Tibial artery (tissue), 4 donors: ENCODE measurements around the gene PLXNA1.

Experiments used
- DNase-seq, 2 donors: peaks; one replicate each; pipeline ENCODE4 v3.0.0-alpha.2; 2019
- H3K27ac ChIP-seq, 2 donors: fragments of 200-600 bp; sonication (generic) in 1 of 2; 1 replicate in 1 of 2; 2 replicates in 1 of 2; pipeline ENCODE4 v1.5.1; 2018 to 2019; ENCODE audit warnings: mild to moderate bottlenecking in 1 of 2
- H3K27me3 ChIP-seq, 2 donors: fragments of 200-600 bp; sonication (generic) in 1 of 2; one replicate each; pipeline versions ENCODE4 v1.5.1 to v1.6.0; 2016 to 2019
- H3K36me3 ChIP-seq, 3 donors: fragments of 200-600 bp; sonication (generic) in 2 of 3; one replicate each; pipeline ENCODE4 v1.5.1; 2016 to 2019; ENCODE audit warnings: mild to moderate bottlenecking in 2 of 3
- H3K4me1 ChIP-seq, 4 donors: fragments of 200-600 bp; sonication (generic) in 2 of 4; 1 replicate in 3 of 4; 2 replicates in 1 of 4; pipeline ENCODE4 v1.5.1; 2016 to 2019
- H3K4me3 ChIP-seq, 2 donors: fragments of 200-600 bp; sonication (generic) in 1 of 2; 1 replicate in 1 of 2; 2 replicates in 1 of 2; pipeline ENCODE4 v1.5.1; 2018 to 2019; ENCODE audit warnings: mild to moderate bottlenecking in 2 of 2
- H3K9me3 ChIP-seq, 3 donors: fragments of 200-600 bp; sonication (generic) in 1 of 3; one replicate each; pipeline ENCODE4 v1.5.1; 2016 to 2019
- CTCF ChIP-seq, 2 experiments: fragments of 200-600 bp in 1 of 2; fragments of 450-650 bp in 1 of 2; IDR thresholded peaks; one replicate each; pipeline ENCODE4 v1.5.1; 2017 to 2019; ENCODE audit warnings: antibody characterized with exemption in 2 of 2, mild to moderate bottlenecking in 1 of 2, moderate library complexity in 1 of 2
- intact Hi-C: fragments of 100-400 bp; cut with DNase I; formaldehyde crosslinking; loops from one replicate; pipeline ENCODE4 v1.15.0; 2023; ENCODE audit warnings: low total_unique reads

The PLXNA1 gene

DNA sequence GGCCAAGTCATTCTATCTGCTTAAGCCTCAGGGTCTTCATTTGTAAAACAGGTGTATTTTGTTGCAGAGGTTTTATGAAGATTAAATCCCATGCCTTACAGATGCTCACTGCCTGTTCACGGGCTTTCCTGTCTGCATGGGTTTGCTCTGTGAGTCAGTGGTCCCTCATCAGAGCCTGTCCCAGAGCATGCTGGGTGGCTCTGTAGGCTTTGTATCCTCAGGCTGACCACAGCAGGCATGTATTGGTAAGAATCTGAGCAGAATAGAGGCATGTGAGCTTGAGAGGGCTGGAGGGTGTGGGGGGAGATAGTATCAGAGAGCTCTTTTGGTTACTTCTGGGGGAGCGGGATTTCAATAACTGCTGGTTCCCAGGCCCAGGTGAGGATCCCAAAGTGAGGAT is 45.4 kb upstream of the PLXNA1 start:
- DNase-seq, result peak; percentile 0 to 47
- Histone ChIP-seq H3K36me3 (no peaks in the 10 kb centered on the region), H3K4me1 (peaks cover 0 to 8% (median 2%) of the 10 kb centered on the region in 4 donors), H3K27me3 (no peaks in the 10 kb centered on the region), H3K9me3 (no peaks in the 10 kb centered on the region), H3K27ac (no peak overlapping the region), H3K4me3 (no peak overlapping the region)
- intact Hi-C loops, result no loop called here
- no peak for TF ChIP-seq CTCF (IDR thresholded peaks at IDR 0.05)

- intact Hi-C loops, result no loop called here
- no peaks in the 10 kb centered on the region for H3K27me3 ChIP-seq
- H3K9me3 ChIP-seq, result no peaks in the 10 kb centered on the region
- peaks cover 0 to 4% (median 2%) of the 10 kb centered on the region in 4 donors for H3K4me1 ChIP-seq
- H3K27ac ChIP-seq, result no peak overlapping the region
- H3K4me3 ChIP-seq, result no peak overlapping the region
- TF ChIP-seq CTCF (IDR thresholded peaks at IDR 0.05), result no peak
- no peaks in the 10 kb centered on the region for H3K36me3 ChIP-seq
- DNase-seq, result peak; percentile 18 to 27
These were observed 44.9 kb upstream of the PLXNA1 start for GRCh38 chr3:126937973-126938372.

DNA sequence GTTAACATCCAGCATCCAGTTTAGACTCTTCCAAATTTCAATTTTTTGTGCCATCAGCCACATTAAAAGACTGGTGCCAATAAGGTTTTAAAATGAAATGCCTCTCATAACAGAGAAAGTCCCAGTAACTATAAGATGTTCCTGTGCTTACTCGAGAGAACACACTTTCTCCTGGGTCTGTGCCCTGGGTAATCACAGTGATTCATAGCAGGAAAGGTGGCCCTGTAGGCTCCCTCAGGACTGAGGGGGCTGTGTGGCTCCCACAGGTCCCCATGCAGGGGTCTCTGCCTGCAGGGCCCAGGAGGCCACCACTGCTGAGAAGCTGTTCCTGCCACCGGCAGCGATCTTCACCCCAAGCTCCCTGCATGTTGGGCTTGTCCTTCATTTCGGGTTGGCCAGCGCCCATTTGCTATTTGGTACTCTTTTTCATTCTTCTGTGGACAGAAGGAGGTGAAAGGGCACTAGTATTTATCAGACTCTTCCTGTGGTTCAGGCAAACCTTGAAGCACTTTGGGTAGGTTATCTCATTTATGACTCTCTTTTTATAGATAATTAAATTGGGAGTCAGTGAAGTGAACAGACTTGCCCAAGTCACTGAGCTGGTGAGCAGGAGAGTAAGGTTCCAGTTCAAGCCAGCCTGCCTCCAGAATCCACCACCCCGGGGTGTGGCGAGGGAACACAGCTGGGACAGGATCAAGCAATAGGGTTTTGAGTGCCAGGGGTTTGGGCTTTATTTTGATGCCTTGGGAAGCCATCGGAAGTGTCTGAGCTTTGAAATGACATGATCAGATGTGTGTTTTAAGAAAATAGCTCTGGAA is 44.2 kb upstream of the PLXNA1 start:
- DNase-seq, result peak; percentile 12 to 35
- intact Hi-C loops, result no loop called here
- H3K36me3 ChIP-seq, result no peaks in the 10 kb centered on the region
- no peak for TF ChIP-seq CTCF (IDR thresholded peaks at IDR 0.05)
- H3K27ac ChIP-seq, result no peak overlapping the region
- H3K27me3 ChIP-seq, result no peaks in the 10 kb centered on the region
- no peak overlapping the region for H3K4me3 ChIP-seq
- peaks cover 0 to 4% (median 2%) of the 10 kb centered on the region in 4 donors for H3K4me1 ChIP-seq
- no peaks in the 10 kb centered on the region for H3K9me3 ChIP-seq

GRCh38 chr3:126939338-126939718 is 43.6 kb upstream of the PLXNA1 start:
- no peak for DNase-seq
- H3K27ac ChIP-seq, result no peak overlapping the region
- intact Hi-C loops, result no loop called here
- H3K4me3 ChIP-seq, result no peak overlapping the region
- H3K4me1 ChIP-seq, result peaks cover 0 to 4% (median 2%) of the 10 kb centered on the region in 4 donors
- no peaks in the 10 kb centered on the region for H3K9me3 ChIP-seq
- no peaks in the 10 kb centered on the region for H3K36me3 ChIP-seq
- H3K27me3 ChIP-seq, result no peaks in the 10 kb centered on the region
- TF ChIP-seq CTCF (IDR thresholded peaks at IDR 0.05), result no peak

DNA sequence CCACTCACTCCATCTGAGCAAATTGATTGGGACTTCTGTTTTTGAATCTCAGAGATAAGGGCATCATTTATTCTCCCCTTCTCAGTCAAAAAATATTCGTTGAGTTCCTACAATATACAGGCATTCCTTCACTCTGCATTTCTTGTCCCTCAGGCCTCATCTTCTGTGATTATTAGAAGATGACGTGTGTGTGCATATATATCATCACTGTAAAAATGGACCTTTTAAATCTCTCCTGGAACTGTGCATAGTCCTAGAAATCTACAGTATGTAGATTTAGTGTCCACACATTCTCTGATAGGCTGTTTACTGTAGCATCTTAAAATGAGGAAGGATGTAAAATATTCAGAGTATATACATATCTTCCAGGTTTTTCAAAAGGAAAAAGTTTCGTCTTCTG is 43.2 kb upstream of the PLXNA1 start:
- Histone ChIP-seq H3K4me3 (no peak overlapping the region), H3K27me3 (no peaks in the 10 kb centered on the region), H3K36me3 (no peaks in the 10 kb centered on the region), H3K27ac (no peak overlapping the region), H3K4me1 (peaks cover 0 to 4% (median 2%) of the 10 kb centered on the region in 4 donors), H3K9me3 (no peaks in the 10 kb centered on the region)
- intact Hi-C loops, result no loop called here
- DNase-seq, result no peak
- no peak for TF ChIP-seq CTCF (IDR thresholded peaks at IDR 0.05)
